ENCODE results near the gene LY6G6C.
A peak's percentile ranks its signal among the peaks of the same experiment; 100 is the strongest.

The LY6G6C gene

GRCh38 chr6:31741815-31742214 is 20.3 kb upstream of the LY6G6C start:
- no peak for DNase-seq (ENCODE audit: low read depth)

GRCh38 chr6:31740397-31741223 is 19.1 kb upstream of the LY6G6C start:
- DNase-seq (ENCODE audit: low read depth) = no peak

DNA sequence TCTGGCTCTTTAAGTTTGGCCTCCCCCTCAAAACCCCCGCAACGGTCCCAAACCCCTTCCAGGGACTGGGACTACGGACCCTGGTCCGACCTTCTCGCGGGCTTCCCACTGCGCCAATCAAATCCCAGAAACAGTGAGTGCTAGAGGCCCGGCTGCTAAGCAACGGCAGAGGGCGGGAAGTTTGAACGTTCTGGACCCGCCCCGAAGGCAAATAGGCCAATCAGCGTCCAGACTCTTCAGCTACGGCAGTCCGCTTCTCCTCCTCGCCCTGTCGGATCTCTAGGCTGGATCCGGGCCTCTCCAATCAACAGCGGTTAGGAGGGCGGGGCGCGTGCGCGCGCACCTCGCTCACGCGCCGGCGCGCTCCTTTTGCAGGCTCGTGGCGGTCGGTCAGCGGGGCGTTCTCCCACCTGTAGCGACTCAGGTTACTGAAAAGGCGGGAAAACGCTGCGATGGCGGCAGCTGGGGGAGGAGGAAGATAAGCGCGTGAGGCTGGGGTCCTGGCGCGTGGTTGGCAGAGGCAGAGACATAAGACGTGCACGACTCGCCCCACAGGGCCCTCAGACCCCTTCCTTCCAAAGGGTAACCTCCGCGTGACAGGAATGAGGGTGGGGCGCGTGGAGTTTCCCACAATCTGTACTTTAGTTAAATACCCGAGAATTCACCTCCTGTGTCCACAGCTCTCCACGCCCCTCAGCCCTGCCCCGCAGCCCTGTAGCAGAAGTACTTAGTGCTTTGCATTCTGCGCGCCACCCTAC is 18.3 kb upstream of the LY6G6C start, which contains the start of gene MSH5:
Gene MSH5 (plus strand): TSS at position 367 of the 758 bp plus-strand sequence. CDS start 462 bp downstream, outside the sequence.
- peak; percentile 91 for DNase-seq (ENCODE audit: low read depth)

DNA sequence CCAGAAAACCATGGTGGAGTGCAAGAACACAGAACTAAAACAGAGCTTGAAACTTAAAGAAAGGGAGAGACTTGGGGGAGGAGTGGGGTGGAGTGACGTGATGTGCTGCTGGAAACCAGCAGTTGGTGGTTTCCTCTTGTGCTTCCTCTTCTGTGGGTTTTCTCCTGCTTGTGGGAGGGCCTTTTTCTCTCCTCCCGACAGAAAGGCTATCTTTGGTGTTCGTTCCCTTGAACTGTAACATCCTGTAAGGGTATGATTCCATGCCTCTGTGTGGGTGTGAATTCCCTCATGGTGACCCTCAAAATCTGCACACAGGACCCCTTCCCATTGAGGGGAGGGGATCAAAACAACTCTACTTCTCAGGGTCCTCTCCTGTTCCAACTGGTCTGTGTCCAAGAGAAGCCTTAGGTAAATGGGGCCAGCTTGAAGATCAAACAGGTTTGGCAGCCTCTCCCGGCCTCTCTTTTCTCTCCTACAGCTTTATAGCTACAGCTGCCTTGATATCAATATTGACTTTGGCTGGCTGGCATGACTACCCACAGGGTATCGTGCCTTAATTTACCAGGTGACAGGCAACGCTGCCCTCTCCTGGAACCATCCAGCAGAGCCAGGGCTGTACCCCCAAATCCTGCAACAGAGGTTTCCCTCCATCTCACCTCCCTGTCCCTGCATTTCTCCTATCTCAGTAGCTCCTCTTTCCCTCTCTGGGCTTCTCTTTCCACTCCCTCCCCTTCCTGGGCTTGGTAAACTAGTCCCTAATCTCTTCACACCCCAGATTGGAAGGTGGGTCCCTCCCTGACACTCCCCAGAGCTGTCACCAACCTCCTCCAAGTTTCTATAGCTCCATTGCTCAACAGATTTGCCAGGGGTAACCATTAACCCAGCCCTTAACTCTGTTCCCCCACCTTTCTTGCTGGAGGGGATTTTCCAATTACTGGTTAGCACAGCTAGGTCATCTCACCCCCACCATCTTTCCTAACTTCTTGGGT is 16.7 kb upstream of the LY6G6C start:
- peak; percentile 43 for DNase-seq (ENCODE audit: low read depth)

GRCh38 chr6:31737315-31737990 is 15.9 kb upstream of the LY6G6C start:
- DNase-seq (ENCODE audit: low read depth) = no peak

GRCh38 chr6:31736768-31737314 is 15.3 kb upstream of the LY6G6C start:
- no peak for DNase-seq (ENCODE audit: low read depth)

- DNase-seq (ENCODE audit: low read depth) = peak; percentile 66
Measured at GRCh38 chr6:31736021-31736767, 14.6 kb upstream of the LY6G6C start, which contains the start of gene CLIC1. Gene CLIC1 (minus strand): TSS chr6:31736530. CDS start chr6:31736300, 230 bp downstream.

GRCh38 chr6:31734821-31735406 is 13.4 kb upstream of the LY6G6C start:
- peak; percentile 45 for DNase-seq (ENCODE audit: low read depth)

GRCh38 chr6:31734247-31734820 is 12.8 kb upstream of the LY6G6C start:
- no peak for DNase-seq (ENCODE audit: low read depth)

GRCh38 chr6:31733734-31734133 is 12.2 kb upstream of the LY6G6C start:
- no peak for DNase-seq (ENCODE audit: low read depth)

- DNase-seq (ENCODE audit: low read depth) = no peak
Measured at GRCh38 chr6:31732029-31732428, 10.5 kb upstream of the LY6G6C start.

DNA sequence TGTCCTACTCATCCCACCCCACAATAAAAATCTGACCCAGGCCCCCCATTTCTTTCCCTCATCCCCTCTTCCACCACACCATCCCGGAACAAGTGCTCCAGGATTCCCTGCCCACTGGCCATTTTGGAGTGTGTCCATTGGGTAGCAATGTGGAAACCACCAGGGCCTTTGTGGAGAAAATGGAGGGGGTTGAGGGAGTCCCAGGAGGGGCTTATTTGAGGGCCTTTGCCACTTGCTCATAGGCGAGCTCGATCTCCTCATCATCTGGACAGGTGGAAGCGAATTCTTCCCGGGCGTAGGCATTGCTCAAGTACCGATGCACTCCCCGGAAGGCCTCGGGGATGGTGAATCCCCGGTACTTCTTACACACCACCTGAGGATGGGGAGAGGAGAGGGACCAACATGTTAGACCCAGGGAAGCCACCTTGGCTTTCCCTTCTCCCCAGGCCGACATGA is 9.1 kb upstream of the LY6G6C start:
- DNase-seq (ENCODE audit: low read depth) = no peak

GRCh38 chr6:31729979-31730630 is 8.6 kb upstream of the LY6G6C start:
- DNase-seq (ENCODE audit: low read depth) = peak; percentile 53

GRCh38 chr6:31729515-31729978 is 8.0 kb upstream of the LY6G6C start:
- DNase-seq (ENCODE audit: low read depth) = peak; percentile 65

GRCh38 chr6:31728767-31729514 is 7.4 kb upstream of the LY6G6C start, which contains the start of gene DDAH2:
Gene DDAH2 (minus strand): TSS chr6:31729299. CDS start chr6:31729161, 138 bp downstream.
- DNase-seq (ENCODE audit: low read depth) = no peak

DNA sequence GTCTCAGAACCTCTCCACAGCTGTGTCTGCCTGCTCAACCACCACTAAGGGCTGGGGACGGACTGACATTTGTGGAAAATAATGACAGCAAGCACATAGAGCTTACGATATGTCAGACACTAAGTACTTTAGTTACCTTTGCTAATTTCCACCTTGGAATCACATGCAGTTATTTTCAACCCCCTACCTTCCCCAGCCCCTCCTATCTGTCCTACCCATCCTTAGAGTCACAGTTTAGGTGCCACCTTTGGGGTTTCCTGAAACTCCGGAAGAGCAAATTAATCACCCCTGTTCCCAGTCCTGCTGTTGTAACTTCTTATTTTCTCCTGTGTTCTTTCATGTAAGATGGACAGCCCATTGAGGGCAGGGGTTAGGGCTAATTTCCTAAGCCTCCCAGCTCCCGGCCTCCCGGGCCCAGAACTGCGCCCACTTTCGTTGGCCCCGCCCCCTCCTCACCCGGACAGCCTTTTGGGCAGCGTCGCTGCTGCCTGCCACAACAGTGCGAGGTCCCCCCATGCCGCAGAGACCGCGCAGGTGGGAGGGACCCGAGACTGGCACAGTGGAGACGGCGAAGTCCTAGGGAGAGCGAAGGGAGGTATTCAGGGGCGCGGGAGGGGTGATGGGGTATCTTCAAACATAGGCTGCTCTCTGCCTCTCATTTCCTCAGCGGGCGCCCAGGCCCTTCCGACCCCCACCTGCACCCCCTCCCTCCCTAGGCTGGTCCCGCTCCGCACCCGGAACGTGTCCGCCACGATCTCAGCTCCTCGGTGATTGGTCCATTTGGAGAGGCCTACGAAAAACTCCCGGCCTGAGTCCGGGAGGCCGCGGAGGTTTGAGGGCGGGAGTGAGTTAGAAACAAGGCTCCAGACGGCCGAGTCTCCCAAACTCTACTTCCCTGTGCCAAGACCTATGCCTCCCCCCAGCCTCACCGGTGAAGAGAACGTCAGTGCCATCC is 6.4 kb upstream of the LY6G6C start:
- DNase-seq (ENCODE audit: low read depth) = no peak

Data from stimulated activated CD8-positive, alpha-beta memory T cell treated with anti-CD3 and anti-CD28 coated beads, Interleukin-12 subunit alpha, Interleukin-12 subunit beta, amount 100 ng/mL, for 4 hours (primary cell).